ENCODE data around the gene TRAF7.

GRCh38 chr16:2142942-2143877, 12.4 kb upstream of the TRAF7 start:
- no peak for TF ChIP-seq CTCF (IDR thresholded peaks at IDR 0.05; ENCODE audit: borderline replicate concordance, extremely low read depth, low read length, poor library complexity, severe bottlenecking)
- TF ChIP-seq EZH2 (IDR thresholded peaks at IDR 0.05; ENCODE audit: borderline replicate concordance, low read depth, low read length, severe bottlenecking) = no peak

Data from DND-41 (cell line).